ENCODE measurements around the gene LRBA. TPM values are rescaled to one million over a fixed set of nuclear protein-coding genes. Genes with fewer than 3 reads are reported as not detected.

The LRBA gene
- total RNA-seq, 1 experiment from 2014 or later: 55.3 TPM

DNA sequence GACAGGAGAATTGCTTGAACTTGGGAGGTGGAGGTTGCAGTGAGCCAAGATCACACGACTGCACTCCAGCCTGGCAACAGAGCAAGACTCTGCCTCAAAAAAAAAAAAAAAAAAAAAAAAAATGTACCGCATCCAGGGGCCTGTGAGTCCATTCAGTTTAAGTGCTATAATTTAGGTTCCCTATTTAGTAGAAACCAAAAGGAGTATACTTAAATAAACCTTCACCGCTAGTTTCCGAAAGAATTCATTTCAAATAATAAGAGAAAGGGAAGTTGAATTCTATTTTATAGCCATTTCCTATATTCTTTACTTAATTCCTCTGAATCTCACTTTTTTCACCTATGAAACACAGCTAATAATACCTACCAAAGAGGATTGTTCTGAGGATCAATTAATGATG, 20.8 kb upstream of the LRBA start:
- Histone ChIP-seq H2BK120ac (ENCODE audit: low read depth, low read length, poor library complexity, severe bottlenecking) (no peak overlapping the region), H3K79me2 (ENCODE audit: insufficient read depth, low read length) (peaks cover 1% of the 10 kb centered on the region; the same call in 1 of the 2 replicates), H4K8ac (replicated peaks; ENCODE audit: insufficient read length, low read depth, low read length) (no peak overlapping the region), H3K23ac (ENCODE audit: insufficient read length, low read depth, low read length) (no peak overlapping the region), H4K91ac (ENCODE audit: insufficient read length, low read depth, low read length) (no peak overlapping the region), H4K5ac (ENCODE audit: insufficient read length, low read depth, low read length) (no peak overlapping the region), H3K4me2 (ENCODE audit: insufficient read depth, insufficient read length, low read length) (no peak overlapping the region), H3K23me2 (ENCODE audit: insufficient read length, low read depth, low read length, poor library complexity, severe bottlenecking) (no peaks in the 10 kb centered on the region), H3K4me1 (ENCODE audit: insufficient read depth, low read length) (no peaks in the 10 kb centered on the region; the same call in 1 of the 2 replicates), H2AK5ac (ENCODE audit: insufficient read length, low read length) (no peak overlapping the region), H3T11ph (ENCODE audit: low read length) (no peak overlapping the region), H3K14ac (ENCODE audit: insufficient read depth, low read length) (no peak overlapping the region), H3K9me3 (ENCODE audit: control insufficient read depth, low read depth, low read length) (no peaks in the 10 kb centered on the region), H3K27me3 (ENCODE audit: insufficient read depth, low read length) (no peaks in the 10 kb centered on the region), H2BK12ac (ENCODE audit: insufficient read length, low read depth, low read length) (no peak overlapping the region), H3K27ac (ENCODE audit: insufficient read length, low read depth, low read length) (no peak overlapping the region), H3K4ac (ENCODE audit: low read depth, low read length) (no peak overlapping the region), H3K18ac (ENCODE audit: insufficient read length, low read depth, low read length) (no peak overlapping the region), H3K56ac (ENCODE audit: insufficient read length, low read depth, low read length) (no peak overlapping the region), H3K9ac (ENCODE audit: extremely low read depth, insufficient read length, low read length) (no peak overlapping the region), H2AFZ (ENCODE audit: low read length) (no peak overlapping the region), H2BK15ac (ENCODE audit: low read depth, low read length) (no peak overlapping the region), H2BK5ac (ENCODE audit: insufficient read length, low read length) (no peak overlapping the region), H4K20me1 (ENCODE audit: control insufficient read depth, insufficient read depth, insufficient read length) (no peaks in the 10 kb centered on the region), H3K79me1 (ENCODE audit: insufficient read depth, low read depth, low read length, poor library complexity, severe bottlenecking) (no peaks in the 10 kb centered on the region), H2BK20ac (ENCODE audit: low read depth, low read length, poor library complexity, severe bottlenecking) (no peak overlapping the region)
- Mint-ChIP-seq H3K27ac (no peak overlapping the region), H3K4me3 (no peak overlapping the region), H3K9me3 (no peaks in the 10 kb centered on the region), H3K4me1 (peaks cover 14 to 16% of the 10 kb centered on the region in 2 experiments), H3K36me3 (ENCODE audit: insufficient read depth in 1 of 3, low read depth in 3 of 3) (peaks cover 4 to 17% (median 4%) of the 10 kb centered on the region in 3 experiments; a peak in 5 of 7 replicates), H3K27me3 (ENCODE audit: low read depth) (no peaks in the 10 kb centered on the region)
- TF ChIP-seq, protein P1, sequence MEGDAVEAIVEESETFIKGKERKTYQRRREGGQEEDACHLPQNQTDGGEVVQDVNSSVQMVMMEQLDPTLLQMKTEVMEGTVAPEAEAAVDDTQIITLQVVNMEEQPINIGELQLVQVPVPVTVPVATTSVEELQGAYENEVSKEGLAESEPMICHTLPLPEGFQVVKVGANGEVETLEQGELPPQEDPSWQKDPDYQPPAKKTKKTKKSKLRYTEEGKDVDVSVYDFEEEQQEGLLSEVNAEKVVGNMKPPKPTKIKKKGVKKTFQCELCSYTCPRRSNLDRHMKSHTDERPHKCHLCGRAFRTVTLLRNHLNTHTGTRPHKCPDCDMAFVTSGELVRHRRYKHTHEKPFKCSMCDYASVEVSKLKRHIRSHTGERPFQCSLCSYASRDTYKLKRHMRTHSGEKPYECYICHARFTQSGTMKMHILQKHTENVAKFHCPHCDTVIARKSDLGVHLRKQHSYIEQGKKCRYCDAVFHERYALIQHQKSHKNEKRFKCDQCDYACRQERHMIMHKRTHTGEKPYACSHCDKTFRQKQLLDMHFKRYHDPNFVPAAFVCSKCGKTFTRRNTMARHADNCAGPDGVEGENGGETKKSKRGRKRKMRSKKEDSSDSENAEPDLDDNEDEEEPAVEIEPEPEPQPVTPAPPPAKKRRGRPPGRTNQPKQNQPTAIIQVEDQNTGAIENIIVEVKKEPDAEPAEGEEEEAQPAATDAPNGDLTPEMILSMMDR (conservative IDR thresholded peaks at IDR 0.05): no peak
- WGBS (ENCODE audit: extremely low coverage, insufficient read length, low lambda C conversion rate): no CpG with 5 or more reads among the region's 4 CpGs
- DNase-seq: no peak
